HG03469 (cell line): ENCODE measurements around the gene CDC42EP3.

Experiments
- ATAC-seq: cut with Tn5 transposase; IDR thresholded peaks from one replicate; pipeline ENCODE4 v1.9.1; 2021; ENCODE audit warnings: mild to moderate bottlenecking, moderate library complexity, moderate number of reproducible peaks; ENCODE audit not compliant: unreplicated experiment

Gene CDC42EP3

DNA sequence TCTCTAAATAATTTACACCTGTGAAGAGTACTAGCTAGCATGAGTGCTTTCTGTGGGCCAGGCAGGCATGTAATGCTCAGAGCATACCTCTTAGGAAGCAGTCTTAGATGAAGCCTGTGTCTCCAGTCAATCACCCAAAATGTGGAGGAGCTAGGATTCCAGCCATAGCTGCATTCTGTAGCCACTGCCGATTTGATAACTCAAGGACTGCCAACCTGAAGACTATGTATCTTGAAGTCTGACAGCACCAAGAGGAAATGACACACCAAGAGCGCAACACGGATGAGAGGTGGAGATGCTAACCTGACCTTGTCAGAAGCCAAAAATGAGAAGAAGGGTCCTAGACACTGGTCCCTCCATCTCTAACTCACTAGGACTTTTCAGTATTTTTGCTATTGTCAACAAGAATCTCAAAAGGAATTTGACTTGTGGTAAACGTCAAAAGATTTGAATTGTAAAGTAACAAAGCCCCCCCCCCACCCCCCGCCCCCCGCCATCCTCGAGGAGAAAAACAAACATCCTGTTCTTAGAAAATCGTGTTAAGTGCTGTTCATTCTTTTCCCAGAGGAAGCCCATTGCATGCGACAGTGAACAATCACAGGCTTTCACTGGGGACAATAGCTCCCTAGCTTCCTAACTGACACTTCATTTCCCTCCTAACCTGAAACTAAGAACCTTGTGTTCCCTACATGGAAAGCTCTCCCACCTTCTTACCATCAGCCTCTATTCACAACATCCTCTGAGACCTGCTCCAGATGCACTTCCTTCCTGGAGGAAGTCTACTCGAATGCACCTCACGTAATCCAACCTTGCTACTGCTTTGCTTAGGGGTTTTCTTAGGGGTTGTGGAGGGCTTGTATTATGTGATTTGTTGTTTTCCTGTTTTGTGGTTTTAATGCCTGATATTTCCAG, 14.7 kb downstream of the CDC42EP3 start:
- no peak for ATAC-seq

DNA sequence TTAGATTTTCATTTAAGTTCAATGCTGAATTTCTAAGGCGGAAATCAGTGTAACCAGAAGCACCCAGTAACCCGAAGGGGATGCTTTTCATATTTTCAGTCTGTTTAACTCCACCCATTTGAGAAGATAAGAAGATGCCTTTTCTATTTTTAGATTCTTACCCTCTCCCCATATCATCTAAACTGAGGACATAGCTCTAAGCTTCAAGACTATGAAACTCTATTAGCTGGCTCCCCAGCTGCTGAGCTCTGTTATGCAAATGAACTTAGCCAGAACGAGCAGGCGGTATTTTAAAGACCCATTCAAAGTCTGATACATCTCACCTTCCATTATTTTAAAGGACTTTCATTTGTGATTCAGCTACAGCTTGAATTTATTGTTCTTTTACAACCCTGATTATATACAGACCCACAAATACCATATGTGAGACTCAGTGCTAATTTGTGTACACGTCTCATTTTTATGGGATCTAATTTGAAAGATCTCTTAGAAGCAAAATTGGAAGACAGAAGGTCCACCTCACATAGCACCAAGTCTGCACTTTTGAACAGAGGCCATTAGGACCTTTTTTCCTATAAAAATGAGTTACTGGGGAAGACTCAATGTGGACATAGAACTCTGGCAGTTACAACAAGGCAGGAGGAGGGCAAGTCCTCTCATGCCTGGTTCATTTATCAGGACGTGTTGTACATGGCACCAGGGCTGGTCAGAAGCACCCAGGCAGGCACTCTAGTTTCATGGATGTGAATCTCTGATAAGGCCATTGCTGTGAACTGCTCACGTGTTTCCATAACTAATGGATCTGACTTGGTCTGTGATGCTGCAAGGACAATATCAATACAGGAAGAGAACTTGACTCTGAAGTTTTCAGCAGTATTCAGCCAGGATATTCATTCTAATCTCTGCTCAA, 16.3 kb downstream of the CDC42EP3 start:
- peak; percentile 82 for ATAC-seq

DNA sequence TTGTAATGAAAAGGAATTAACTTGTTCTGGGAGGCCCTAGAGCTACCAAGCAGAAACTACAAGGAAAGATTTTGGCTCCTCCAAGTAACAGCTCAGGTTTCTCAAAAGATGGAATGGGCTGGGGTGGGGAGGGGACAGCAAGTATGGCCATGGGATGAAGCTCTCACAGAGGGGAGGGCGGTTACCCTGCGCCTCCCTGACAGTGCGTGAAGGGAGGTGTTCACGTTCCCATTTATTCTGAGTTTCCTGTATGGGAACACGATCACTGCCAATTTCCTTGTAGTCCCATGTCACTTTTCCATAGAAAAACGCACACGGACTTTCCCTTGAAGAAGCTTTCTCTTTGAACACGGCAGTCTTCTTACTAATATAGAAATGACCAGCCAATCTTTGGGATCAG, 17.0 kb downstream of the CDC42EP3 start:
- no peak for ATAC-seq

DNA sequence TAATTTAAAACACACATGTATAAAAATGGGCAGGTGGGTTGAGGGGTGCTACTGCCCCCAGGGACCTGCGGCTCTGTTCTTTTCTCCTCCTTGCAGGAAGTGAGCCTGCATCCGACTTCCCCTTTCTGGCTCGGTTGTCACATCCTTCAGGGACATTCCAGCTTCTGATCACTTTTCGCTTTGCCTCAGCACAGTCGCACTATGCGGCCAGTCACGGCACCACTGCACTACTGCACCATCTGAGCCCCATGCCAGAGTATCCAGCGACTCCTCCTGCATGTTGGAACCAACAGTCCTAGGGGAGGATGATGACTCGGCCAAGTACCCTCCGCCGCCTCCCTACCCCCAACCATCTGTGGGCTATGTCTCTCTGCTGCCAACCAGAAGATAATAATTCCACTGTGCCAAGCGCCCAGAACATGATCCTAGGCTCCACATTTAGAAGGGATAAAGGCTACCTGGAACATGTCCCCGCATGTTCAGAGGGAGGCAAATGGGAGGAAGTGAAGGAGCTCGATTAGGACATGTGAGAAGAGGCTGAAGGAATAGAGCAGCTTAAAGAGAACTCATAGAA, 17.6 kb downstream of the CDC42EP3 start:
- peak; percentile 22 for ATAC-seq

DNA sequence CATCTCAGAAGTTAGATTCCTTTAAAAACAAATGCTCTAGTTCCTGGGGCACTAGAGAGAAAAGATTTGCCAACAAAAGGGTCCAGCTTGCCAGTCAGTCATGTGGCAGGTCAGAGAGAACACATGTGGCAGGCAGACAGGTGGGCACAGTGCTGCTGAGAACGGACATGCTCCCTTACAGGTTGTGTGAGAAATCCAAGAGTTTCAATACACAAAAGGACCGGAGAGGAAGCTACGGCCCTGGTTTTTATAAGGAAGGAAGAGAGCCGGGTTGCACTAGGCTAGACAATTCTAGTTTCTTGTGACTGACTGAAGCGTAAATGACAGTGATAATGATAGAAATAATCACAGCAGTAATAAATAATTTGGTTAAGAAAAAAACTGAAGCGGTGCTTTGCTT, 18.3 kb downstream of the CDC42EP3 start:
- no peak for ATAC-seq

DNA sequence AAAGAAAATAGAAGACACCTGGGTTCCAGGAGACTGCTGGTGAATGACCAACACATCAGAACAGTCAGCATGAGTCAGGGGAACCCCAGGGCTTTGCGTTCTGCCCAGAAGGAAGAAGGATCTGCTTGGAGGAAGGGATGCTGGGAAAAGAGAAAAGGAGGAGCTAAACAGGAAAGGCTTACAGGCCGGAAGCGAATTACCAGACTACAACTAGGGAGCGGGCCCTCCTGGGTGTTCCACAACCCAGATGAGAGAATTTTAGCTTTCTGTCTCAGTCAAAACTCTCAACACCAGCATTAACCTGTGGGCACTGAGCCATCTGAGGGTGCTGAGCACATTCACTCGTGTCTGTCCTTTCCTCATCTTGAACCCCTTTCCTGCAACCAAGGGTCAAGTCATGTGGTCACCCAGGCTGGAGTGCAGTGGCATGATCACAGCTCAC, 19.2 kb downstream of the CDC42EP3 start:
- ATAC-seq, result no peak

DNA sequence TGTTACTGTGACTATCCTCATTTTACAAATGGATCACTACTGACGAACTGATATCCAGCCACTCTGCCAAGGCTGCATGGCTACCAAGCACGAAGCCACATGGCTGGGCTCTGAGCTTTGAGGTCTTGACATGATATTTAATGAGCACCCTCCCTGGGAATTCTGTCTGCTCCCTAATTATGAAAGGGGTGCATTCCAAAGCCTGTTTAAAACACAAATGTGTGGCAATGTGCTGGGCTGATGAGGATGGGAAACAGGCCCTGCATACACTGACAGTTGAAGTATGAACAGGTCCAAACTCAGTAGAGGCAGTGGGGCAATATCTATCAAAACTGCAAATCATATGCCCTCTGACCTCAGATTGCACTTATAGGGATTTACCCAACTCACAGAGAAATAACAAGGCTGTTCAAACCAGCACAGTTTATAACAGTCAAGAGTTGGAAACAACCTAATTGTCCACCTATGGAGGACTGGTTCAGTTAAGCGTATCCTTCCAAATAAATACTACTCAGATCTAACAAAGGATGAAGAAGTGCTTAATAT, 20.8 kb downstream of the CDC42EP3 start:
- no peak for ATAC-seq

DNA sequence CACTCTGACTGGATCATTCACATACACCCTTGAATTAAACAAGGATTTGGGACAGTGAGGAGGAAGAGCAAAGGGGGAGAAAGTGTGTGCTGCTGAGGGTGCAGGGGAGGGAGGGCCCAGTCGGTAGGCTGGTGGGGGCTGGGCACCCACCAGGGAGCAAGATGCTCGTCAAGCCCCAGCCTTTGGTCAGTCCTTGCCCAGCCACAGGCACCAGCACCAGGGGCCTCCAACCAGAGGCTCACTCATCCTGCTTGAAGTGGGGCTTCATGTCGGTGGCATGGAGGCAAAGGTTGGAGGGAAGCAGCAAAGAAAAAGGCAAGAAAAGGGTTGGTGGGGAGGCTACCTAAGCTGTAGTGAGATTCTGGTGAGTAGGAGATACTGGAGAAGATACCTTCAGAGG, 21.9 kb downstream of the CDC42EP3 start:
- ATAC-seq, result no peak

DNA sequence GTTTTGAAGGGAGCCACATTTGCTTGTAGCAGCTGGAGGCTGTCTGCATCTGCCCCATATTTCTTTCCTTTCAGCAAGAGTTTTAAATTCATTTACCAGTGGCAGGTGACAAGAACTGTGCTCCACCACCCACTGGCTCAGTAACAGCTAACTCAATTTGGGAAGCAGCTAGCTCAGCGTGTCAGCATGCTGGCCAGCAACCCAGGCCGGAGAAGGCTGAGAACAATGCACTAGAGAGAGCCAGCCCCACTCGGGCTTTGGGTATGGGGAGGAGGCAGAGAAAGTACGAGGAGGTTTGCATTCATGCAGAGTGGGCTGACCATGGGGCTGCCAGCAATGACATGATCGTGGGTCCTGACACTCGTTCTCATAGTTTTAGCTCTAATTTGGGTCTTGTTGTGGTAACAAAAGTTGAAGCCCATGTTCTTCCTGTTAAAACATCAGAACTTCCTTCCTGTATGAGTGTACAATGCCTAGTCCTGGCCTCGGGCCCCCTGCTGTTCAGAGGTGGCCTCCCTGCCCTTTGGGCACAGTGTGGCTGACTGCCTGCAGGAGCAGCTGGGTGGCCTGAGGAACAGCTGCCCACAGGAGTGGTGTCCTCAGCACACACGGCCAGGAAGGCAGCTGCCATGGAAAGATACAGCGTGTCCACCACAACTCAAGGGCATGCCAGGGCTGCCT, 23.0 kb downstream of the CDC42EP3 start:
- ATAC-seq, result no peak

DNA sequence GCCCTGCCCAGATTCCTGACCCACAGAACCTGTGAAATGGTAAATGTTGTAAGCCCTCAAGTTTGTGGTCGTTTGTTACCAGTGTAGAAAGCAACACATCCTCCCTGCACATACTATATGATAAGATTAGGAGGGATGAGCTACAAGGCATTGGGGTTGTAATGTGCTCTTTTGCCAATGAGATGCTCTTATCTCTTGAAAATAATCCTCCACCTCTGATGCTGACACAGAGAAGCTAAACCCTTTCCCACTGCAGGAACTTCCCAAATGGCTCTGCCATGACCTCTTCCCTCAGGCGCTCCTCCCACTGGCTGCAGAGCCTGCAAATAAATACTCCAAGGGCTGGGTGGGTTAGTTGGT, 23.5 kb downstream of the CDC42EP3 start:
- ATAC-seq, result no peak

DNA sequence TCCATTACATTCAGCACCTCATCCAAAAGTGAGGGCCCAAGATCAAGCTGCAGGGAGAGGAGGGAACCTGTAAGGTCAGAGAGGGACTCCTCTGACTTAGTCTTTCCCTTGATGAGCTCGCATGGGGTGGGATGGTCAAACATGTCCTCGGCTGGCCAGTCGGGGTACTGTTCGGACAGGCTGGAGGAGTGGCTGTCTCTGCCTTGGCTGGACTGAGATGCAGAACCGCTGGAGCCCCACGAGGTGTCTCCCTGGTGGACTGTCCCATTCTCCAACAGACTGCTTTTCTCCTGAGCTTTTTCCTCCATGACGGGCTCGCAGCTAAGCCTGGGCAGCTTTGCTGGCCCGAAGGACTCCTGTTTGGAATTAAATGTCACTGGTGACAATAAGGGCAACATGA, 25.6 kb downstream of the CDC42EP3 start:
- ATAC-seq, result no peak

DNA sequence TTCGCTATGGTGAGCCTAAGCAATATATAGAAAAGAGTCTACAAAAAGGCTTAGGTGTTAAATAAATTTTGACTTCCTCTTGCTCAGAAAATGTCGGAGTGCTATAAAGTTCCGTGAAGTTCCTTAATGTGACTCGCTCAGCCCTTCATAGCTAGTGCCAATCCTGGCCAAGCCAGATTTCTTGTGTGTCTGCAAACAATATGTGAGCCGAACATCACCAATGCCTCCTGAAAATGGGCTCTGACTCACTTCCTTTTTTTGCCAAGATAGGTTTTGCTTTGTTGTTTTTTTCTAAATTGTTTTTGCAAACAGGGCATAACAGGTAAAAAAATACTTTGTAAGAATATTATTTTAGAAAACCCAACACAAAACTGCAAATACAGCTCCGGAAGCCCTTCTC, 26.1 kb downstream of the CDC42EP3 start:
- ATAC-seq, result no peak

DNA sequence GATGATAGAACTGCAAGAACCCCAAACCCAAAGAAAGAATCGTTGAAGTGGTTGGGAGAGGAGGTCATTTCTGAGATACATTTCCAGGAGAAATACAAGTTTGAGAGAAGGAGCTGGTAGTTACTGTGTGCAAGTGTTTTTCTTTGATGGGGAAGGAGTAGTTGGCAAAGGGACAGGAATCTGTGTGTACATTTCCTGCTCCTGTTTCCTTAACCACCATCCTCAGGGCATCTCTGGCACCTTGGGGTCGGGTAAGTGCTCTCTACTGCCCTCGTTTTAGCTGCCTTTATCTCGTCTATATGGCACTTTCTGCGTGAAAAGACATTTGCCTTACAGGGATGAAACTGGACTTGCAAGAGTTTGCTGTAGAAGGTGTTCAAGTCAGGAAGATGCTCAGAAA, 27.3 kb downstream of the CDC42EP3 start:
- no peak for ATAC-seq

DNA sequence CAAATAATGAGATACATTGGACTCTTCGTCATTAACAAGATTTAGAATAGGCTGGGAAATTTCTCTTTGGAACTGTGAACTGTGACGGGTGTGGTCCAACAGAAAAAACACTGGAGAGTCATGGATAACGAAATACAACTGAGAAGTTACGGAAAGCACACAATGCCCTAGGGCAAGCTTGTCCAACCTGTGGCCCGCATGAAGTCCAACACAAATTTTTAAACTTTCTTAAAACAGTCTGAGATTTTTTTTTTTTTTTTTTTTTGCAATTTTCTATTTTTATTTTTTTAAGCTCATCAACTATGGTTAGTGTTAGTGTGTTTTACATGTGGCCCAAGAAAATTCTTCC, 27.7 kb downstream of the CDC42EP3 start:
- ATAC-seq, result no peak

DNA sequence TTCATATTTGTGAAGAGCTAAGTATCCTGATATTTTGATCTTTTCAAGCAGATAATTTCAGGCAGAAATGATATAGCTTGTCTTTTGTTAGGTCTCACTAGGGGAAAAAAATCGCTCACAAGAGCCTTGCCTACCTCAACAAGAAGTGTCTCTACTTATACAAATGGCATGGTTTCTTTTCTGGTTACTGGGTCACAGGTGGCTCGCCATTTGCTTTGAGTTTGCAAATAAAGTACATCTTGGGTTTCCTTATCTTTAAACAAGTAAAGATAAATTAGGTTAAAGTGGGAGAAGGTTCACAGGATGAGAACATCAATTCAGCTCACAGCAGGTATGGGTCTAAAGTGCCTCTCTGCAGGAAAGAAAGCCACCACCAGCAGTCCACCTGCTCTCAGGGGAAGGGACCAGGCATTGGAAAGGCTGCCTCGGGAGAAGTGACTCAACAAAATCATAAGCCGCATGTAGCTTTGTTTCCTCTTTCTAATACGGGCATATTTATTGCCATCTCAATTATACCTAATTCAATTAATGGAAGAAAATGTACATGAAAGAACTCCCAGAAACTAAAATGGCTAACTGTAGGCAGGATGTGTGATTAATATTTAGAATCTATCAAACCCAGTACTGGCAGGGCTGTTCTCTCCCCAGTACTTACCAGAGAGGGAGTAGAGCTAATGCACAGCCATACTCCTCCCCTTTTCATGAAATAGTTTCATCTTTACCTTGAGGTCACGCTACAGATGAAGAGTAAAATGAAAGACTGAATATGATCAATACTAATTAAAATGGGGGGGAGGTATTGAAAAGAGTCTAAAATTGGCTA, 28.3 kb downstream of the CDC42EP3 start:
- ATAC-seq, result no peak

DNA sequence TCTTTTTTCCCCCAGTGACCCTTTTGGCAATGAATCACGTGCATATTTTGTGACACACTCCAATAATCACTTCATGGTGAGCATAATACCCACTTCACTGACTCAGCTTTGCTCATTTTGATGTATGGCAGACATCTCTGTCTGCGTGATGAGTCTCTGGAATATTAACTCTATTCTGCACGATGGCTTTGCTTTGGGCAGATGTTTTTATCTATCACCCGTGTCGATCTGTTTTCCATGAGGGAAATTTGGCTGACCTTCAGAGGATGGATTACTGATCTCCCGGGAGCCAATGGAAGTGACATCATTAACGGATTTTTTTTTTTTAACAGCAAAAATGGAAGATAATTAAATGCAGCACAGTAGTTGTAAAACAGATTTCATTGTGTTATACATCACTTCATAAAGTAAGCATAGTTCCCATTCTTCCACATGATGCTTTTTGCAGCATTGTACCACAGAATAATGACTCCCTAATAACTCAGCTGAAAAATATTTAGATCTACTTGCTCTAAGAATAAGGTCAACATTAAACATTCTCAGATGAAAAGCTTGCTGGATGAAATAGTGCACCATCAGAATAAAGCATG, 29.8 kb downstream of the CDC42EP3 start:
- ATAC-seq, result no peak

DNA sequence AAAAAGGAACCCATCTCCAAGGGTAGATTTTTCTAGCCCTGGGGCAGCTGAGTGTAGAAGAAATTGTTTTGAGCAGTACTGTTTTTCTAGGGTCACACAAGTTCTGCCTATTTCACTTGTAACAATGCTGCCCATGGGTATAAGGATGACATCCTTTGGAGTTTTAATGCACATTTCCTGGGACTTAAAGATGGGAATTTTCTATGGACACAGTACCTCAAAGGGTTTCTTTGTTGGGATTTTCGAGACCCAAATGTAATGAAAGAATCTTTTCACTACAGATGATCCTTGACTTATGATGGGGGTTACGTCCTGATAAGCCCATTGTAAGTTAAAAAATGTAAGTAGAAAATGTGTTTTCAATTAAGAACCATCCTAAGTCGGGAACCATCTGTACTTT, 31.8 kb downstream of the CDC42EP3 start:
- no peak for ATAC-seq

DNA sequence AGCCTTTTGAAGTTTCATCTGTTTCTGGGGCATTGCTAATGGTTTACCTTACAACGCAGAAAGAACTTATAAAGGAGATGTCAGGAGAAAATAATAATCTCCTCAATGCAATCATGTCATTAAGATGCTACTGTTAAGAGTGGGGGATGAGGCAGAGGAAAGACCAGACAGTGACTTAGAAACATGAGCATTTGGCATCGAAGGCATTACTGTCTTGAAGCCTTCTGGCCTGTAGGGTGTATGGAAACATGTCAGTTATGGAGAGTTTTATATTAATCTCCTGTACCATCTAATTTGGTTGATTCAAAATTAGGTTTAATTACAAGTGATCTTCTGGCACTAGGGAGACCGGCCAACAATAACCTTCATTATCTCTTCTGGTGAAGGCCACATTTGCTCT, 32.5 kb downstream of the CDC42EP3 start:
- ATAC-seq, result no peak

DNA sequence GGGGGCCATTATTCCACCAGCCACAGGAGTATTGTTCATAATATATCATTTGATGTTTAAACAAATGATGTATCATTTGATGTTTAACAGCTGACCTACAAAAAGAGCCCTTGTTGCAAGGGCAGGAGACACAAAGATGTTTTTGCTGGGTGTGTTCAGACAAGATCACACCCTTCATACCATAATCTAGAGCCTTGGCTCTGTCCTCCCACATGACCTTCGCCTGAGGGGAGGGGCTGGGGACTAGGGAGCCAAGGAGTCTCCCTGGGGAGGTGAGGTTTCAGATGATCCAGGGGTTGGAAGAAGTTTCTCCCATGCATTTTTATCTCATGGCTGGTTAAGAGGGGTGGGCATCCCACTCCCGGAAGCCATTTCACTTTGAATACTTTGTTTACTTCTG, 33.5 kb downstream of the CDC42EP3 start:
- ATAC-seq, result no peak
